SJSA1 (cell line): ENCODE measurements around the gene FOXC2. TPM values are rescaled to one million over a fixed set of nuclear protein-coding genes. Genes with fewer than 3 reads are reported as not detected.

ENCODE experiments used
- DNase-seq, 2 experiments: peaks; one replicate each; pipeline ENCODE4 v3.0.0-alpha.2; 2015 to 2020; ENCODE audit warnings: low spot score in 2 of 2, low read depth in 1 of 2
- H3K27ac ChIP-seq: fragments of 250-450 bp; sonication (Bioruptor Pico); 2 replicates; pipeline ENCODE4 v1.5.1; 2020; ENCODE audit warnings: mild to moderate bottlenecking, moderate library complexity
- H3K27me3 ChIP-seq: fragments of 250-450 bp; sonication (Bioruptor Pico); replicated peaks from 2 replicates; pipeline ENCODE4 v1.5.1; 2020; ENCODE audit warnings: mild to moderate bottlenecking, moderate library complexity
- H3K36me3 ChIP-seq: fragments of 250-450 bp; sonication (Bioruptor Pico); 2 replicates; pipeline ENCODE4 v1.5.1; 2020; ENCODE audit warnings: mild to moderate bottlenecking
- H3K4me1 ChIP-seq: fragments of 250-450 bp; sonication (Bioruptor Pico); replicated peaks from 2 replicates; pipeline ENCODE4 v1.6.1; 2021; ENCODE audit warnings: mild to moderate bottlenecking
- H3K4me3 ChIP-seq: fragments of 250-450 bp; sonication (Bioruptor Pico); 2 replicates; pipeline ENCODE4 v1.5.1; 2020; ENCODE audit warnings: mild to moderate bottlenecking
- H3K9me3 ChIP-seq: fragments of 250-450 bp; sonication (Bioruptor Pico); replicated peaks from 2 replicates; pipeline ENCODE4 v1.5.1; 2020; ENCODE audit warnings: mild to moderate bottlenecking
- total RNA-seq: library from RNA; depleted of rRNA; stranded (reverse); fragments of >200 nt; shearing (Covaris generic); gene quantifications from 2 replicates; pipeline ENCODE4 v1.2.3, GENCODE V29; 2014

FOXC2 gene
- total RNA-seq, 1 experiment from 2014 or later: 3.9 TPM

DNA sequence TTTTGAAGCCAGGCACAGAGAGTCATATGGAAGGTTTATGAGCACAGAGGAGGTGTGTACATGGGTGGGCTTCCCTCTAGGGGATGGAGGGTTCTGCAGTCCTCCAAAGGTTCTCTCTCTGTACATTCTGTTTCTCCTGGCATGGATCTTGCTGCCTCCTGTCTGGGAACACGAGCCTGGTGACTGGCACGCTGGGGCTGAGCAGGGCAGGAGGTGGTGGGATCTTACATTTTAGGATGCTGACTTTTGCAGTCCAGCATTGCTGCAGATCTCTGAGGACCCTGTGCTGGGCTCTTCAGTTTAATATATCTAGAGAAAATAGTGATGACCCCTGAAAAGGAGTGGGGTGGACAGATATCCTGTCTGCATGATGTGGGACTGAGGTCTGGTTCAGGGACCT, 34.7 kb downstream of the FOXC2 start:
- H3K4me3 ChIP-seq: no peak overlapping the region
- H3K27me3 ChIP-seq: no peaks in the 10 kb centered on the region
- H3K9me3 ChIP-seq: no peaks in the 10 kb centered on the region
- H3K27ac ChIP-seq: no peak overlapping the region
- no peaks in the 10 kb centered on the region for H3K4me1 ChIP-seq
- H3K36me3 ChIP-seq: no peaks in the 10 kb centered on the region
- DNase-seq: peak in 1 of 2 experiments; percentile 25

DNA sequence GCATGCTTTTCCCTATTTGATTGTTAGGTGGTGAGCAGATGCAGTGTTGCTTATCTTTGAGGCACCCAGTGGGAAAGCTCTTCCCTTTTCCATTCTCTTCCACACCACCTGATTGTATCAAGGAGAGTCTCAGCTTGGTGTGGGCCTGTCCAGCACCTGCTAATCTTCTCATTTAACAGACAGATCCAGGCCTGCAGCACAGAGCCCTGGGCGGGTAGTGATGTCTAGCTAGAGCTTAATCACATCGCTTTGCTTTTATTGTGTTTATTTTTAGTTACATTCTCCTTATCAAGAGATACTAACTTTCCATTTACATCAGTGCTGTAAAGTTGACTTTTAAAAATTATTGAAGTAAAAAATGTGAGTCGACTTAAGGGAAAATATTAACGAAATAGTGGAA, 35.9 kb downstream of the FOXC2 start:
- no peak for DNase-seq
- Histone ChIP-seq H3K27ac (no peak overlapping the region), H3K27me3 (no peaks in the 10 kb centered on the region), H3K36me3 (no peaks in the 10 kb centered on the region), H3K4me1 (peaks cover under 1% of the 10 kb centered on the region; the same call in 1 of the 2 replicates), H3K9me3 (no peaks in the 10 kb centered on the region), H3K4me3 (no peak overlapping the region)

DNA sequence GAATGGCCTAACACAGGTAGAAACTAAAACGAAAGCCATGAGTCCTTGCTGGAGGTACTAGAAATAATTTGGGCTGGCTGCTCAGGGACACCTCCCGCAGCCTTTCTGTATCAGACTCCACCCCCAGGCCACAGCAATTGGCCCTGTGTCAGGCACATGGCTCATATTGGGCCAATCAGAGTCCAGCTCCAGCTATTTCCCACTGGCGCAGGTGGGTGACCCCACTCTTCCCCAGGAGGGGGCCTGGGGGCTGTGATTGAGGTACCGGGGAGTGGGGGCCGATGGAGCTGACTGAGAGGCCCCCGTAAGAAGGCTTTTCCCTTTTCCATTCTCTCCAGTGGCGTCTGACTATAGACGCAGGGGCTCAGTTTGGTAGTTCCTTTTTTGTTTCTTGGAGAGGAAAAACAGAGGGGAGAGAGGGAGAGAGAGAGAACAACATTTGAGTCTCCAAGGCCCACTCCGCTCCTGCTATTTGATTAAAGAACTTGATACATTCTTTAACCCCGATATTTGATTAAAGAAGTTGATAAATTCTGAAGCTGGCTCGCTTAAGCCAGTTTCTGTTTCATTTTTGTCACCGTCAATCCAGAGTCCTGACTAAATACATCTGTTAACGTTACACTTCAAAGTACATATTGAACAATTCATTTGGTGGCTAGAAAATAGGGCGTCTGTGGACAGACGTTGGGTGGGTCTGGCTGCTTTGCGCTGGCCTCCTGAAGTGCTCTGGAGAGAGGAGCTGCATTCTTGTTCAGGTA, 38.0 kb downstream of the FOXC2 start:
- Histone ChIP-seq H3K4me3 (no peak overlapping the region), H3K36me3 (no peaks in the 10 kb centered on the region), H3K27ac (no peak overlapping the region), H3K27me3 (no peaks in the 10 kb centered on the region), H3K9me3 (no peaks in the 10 kb centered on the region), H3K4me1 (peaks cover 20% of the 10 kb centered on the region)
- peak in 1 of 2 experiments; percentile 31 for DNase-seq

DNA sequence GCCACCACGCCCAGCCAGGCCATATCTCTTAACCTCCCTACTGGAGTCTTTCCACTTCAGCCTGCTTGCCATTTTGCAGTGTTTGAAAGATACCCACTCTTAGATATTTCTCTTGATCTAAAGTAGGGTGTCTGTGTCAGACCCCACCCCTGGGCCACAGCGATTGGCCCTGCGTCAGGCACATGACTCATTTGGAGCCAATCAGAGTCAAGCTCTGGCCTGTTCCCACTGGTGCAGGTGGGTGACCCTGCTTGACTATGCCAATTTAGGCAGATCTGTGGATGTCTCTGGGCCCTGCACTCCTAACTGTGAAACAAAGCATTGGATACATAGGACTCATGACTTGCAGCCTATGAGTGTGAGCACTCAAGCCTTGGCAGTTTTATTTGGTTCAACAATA, 39.3 kb downstream of the FOXC2 start:
- Histone ChIP-seq H3K4me3 (no peak overlapping the region), H3K9me3 (no peaks in the 10 kb centered on the region), H3K27ac (no peak overlapping the region), H3K4me1 (peaks cover 33% of the 10 kb centered on the region), H3K36me3 (no peaks in the 10 kb centered on the region), H3K27me3 (no peaks in the 10 kb centered on the region)
- DNase-seq: peak in 1 of 2 experiments; percentile 28

DNA sequence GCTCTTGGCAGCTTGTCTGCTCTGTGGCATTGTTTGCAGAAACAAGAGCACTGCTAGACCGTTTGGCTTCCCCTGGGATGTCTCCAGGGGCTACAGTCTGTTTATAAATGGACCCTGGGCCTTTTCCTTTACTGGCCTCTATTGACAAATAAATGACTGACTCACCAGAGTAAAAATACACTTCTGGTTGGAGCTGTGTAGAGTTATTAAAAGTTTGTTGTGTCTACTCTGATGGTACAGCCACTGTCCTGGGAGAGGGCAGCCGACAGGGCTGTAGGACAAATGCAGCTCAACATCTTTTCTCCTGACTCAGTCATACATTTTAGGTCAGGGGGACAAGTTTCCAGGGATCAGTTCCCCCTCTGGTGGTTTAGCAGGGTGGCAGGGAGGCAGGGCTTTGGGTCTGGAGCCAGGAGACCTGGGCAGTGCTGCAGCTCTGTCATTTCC, 41.7 kb downstream of the FOXC2 start:
- H3K27me3 ChIP-seq: no peaks in the 10 kb centered on the region
- no peak overlapping the region for H3K4me3 ChIP-seq
- no peaks in the 10 kb centered on the region for H3K36me3 ChIP-seq
- peaks cover 34% of the 10 kb centered on the region for H3K4me1 ChIP-seq
- H3K9me3 ChIP-seq: no peaks in the 10 kb centered on the region
- H3K27ac ChIP-seq: peak overlapping the region; percentile 98
- peak; percentile 87 to 93 for DNase-seq

DNA sequence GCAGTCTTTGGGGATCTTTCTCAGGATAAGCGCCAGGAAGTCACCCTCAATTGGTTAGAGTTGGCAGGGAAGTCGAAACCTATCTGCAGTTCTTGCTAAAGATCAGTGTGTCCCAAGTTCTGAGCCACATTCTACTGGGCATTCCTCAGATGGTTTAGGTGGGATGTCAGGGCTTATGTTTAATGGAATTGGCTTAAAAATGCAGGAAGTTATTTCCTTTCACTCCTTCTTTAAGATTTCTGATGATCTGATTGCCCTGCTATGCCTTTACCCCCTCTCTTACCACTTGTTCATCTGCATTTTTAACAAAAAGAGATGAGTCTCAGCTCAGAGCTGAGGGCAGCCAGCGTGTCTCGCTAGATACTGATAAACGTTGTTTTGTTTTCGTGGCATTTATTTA, 42.5 kb downstream of the FOXC2 start:
- H3K27ac ChIP-seq: peak overlapping the region; percentile 98
- peak; percentile 83 to 97 for DNase-seq
- no peaks in the 10 kb centered on the region for H3K9me3 ChIP-seq
- H3K27me3 ChIP-seq: no peaks in the 10 kb centered on the region
- peak overlapping the region; percentile 9 for H3K4me3 ChIP-seq
- peaks cover 34% of the 10 kb centered on the region for H3K4me1 ChIP-seq
- H3K36me3 ChIP-seq: no peaks in the 10 kb centered on the region

DNA sequence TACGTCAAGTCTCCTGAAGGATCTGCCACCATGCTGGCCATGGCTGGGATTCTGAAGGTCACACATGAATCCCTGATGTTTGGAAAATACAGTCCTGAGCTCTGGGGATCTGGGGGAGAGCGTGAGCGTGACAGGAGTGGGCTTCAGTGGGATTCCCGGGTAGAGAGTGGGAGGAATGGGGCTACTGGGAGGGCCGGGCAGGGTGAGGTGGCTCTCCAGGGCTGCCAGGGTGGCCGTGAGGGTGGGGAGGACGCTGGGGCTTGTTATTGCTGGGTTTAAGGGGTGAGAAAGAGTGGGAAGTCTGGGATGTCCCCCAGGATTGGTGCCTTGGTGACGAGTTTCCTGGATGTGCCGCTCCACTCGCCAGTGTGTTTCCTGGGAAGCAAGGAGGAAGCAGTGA, 43.0 kb downstream of the FOXC2 start:
- peak overlapping the region; percentile 98 for H3K27ac ChIP-seq
- DNase-seq: peak in 1 of 2 experiments; percentile 53
- H3K27me3 ChIP-seq: no peaks in the 10 kb centered on the region
- peak overlapping the region; percentile 9 for H3K4me3 ChIP-seq
- no peaks in the 10 kb centered on the region for H3K36me3 ChIP-seq
- H3K4me1 ChIP-seq: peaks cover 34% of the 10 kb centered on the region
- H3K9me3 ChIP-seq: no peaks in the 10 kb centered on the region

DNA sequence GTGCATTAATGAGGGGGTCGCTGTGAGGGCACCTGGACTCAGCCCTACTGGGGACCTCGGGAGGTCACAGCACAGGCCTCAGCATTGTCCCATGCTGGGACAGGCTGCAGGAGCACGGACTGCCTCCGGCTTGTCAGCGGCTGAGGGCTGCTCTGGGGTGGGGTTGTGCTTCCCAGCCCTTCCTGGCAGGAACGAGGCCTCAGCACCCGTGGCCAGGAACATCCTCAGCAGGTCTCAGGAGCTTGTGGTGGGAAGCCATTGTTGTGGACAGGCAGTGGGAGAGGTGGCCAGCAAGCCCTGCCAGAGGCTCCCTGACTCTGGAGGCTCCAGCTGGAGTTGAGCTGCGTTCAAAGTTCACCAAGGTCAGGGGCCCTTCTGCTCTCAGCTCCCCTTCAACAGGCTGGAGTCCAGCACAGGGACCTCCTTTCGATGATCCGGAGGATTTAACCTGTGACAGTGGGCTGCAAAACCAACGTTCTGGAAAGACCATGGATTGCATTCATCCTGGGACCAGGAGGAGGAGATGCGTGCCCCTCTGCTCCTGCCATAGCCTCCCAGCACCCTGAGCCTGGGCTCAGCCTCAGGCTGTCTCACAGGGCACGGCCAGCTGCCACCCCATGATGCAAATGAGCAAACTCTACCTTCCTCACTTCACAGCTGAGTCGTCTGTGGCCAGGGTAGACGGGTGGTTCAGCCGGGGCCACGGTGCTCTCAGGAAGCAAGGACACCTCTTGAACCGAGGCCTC, 44.3 kb downstream of the FOXC2 start:
- Histone ChIP-seq H3K9me3 (no peaks in the 10 kb centered on the region), H3K27ac (no peak overlapping the region), H3K36me3 (no peaks in the 10 kb centered on the region), H3K27me3 (no peaks in the 10 kb centered on the region), H3K4me3 (no peak overlapping the region), H3K4me1 (peaks cover 34% of the 10 kb centered on the region)
- no peak for DNase-seq

DNA sequence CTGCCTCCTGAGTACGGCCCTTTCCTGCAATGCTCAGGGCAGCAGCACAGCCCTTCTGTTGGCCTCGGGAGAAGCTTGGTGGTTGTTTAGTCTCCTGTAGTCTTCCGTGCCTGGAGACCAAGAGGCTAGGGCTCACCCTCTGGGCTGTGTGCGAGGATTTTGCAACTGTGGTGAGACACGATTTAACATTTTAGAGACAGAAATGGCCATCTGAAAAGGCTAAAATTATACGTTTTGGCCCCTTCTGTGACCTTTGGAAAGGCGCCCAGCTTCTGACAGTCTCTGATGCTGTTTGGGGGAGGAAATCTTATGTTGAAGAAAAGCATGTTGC, 44.9 kb downstream of the FOXC2 start:
- H3K9me3 ChIP-seq: no peaks in the 10 kb centered on the region
- H3K27me3 ChIP-seq: no peaks in the 10 kb centered on the region
- no peak overlapping the region for H3K27ac ChIP-seq
- H3K4me3 ChIP-seq: no peak overlapping the region
- H3K4me1 ChIP-seq: peaks cover 34% of the 10 kb centered on the region
- no peak for DNase-seq
- H3K36me3 ChIP-seq: no peaks in the 10 kb centered on the region

DNA sequence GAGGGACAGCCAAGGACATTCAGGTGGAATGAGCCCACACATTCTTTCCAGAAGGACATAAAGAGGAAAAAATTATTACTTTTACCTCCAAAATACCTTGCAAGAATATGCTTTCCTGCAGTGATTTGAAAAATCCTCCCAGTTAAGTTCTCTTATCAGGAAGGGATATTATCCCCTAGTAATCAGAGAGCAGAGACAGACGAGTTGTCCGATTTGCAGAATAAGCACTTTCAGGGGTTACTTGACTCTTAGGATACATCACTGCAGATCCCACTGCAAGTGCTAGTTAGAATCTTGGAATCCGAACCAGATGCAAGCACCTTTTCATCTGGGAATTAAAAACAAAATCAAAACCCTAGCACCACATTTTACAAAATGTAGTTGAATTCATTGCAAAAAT, 45.3 kb downstream of the FOXC2 start:
- Histone ChIP-seq H3K9me3 (no peaks in the 10 kb centered on the region), H3K27ac (no peak overlapping the region), H3K4me1 (peaks cover 34% of the 10 kb centered on the region), H3K4me3 (no peak overlapping the region), H3K27me3 (no peaks in the 10 kb centered on the region), H3K36me3 (no peaks in the 10 kb centered on the region)
- DNase-seq: no peak

DNA sequence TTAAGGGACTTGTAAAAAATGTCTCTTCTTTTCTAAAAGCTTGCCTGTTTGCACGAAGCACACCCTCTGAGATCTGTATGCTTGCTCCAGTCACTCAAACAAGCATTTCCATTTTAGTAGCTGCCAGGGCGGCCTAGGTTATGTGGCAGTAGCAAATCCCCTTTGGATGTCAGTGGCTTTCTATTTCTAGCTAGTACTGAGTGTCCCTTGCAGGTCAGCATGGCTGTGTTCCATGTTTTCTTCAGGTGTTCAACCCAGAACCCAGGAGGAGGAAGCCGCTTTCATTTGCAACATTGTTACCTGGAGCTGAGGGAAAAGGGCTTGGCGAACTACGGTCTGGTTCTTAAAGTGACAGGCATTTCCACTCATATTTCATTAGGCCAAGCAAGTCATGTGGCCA, 48.1 kb downstream of the FOXC2 start:
- Histone ChIP-seq H3K27ac (no peak overlapping the region), H3K4me1 (peaks cover 25% of the 10 kb centered on the region), H3K27me3 (no peaks in the 10 kb centered on the region), H3K4me3 (no peak overlapping the region), H3K9me3 (no peaks in the 10 kb centered on the region), H3K36me3 (no peaks in the 10 kb centered on the region)
- no peak for DNase-seq

DNA sequence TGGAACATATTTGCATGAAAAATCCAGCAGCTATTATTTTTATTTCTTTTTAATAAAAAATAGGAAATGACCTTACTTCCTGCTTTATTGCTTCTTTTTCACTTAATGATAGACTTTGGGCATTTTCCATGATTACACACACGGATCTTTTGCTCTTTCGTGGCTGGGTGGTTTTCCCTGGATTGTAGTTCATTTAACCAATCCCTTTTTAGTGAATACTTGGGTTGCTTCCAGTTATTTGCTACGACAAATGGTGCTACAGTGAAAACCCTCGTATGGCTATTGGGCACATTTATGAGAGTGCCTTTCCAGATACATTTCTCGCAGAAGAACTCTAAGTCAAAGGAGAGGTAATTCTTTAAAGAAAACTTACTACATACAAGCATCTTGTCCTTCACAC, 50.3 kb downstream of the FOXC2 start:
- peaks cover 12% of the 10 kb centered on the region for H3K4me1 ChIP-seq
- no peaks in the 10 kb centered on the region for H3K27me3 ChIP-seq
- H3K9me3 ChIP-seq: no peaks in the 10 kb centered on the region
- H3K36me3 ChIP-seq: no peaks in the 10 kb centered on the region
- H3K4me3 ChIP-seq: no peak overlapping the region
- no peak for DNase-seq
- no peak overlapping the region for H3K27ac ChIP-seq

DNA sequence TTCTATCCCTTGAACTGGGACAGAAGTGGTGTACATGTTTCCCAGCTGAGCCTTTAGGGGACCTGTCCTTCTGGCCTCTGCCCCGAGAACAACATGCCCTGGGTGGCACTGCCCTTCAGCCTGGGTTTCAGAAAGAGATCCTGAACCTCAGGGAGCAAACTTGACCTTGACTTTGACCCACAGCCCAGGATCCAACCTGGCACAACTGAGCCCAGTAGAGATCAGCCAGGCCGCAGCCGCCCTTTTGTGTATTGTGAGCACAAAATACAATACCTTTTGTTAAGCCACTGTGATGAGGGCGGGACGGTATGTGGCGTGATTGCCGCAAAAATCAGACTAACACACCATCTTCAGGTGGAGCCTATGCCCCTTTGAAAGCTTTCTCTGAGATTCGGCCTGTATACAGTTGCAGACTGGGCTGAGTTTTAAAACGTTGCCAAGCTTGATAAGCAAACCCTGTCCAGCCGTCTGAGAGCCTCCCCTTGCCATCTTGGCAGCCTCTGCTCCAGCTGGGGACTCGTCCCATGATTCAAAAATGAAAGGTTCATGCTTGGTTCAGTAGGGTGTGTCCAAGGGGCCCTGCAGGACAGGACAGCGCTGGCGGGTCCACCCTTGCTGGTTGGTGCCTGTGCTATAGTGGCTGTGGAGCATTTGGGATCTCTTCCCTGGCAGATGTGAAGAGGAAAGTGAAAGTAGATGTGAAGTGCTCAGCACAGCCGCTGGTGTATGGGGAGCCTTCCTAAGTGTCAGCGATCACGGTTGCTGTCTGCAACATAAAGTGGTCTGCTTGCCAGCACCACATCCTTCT, 52.0 kb downstream of the FOXC2 start:
- Histone ChIP-seq H3K27me3 (no peaks in the 10 kb centered on the region), H3K27ac (no peak overlapping the region), H3K9me3 (no peaks in the 10 kb centered on the region), H3K4me3 (peak overlapping the region; percentile 45), H3K4me1 (peaks cover 12% of the 10 kb centered on the region), H3K36me3 (no peaks in the 10 kb centered on the region)
- peak; percentile 55 to 72 for DNase-seq
